Measurements from ENCODE around the gene KRABD2.
"Not testable (repeated sequence)": the region's sequence is repeated elsewhere in the genome, so short reads cannot be mapped to it uniquely, and the experiment has no call there.

KRABD2 gene

GRCh38 chr17:8376271-8377067, at the start of gene KRABD2:
KRABD2 (minus strand) TSS chr17:8376704.
- DNase-seq = peak; percentile 91

DNA sequence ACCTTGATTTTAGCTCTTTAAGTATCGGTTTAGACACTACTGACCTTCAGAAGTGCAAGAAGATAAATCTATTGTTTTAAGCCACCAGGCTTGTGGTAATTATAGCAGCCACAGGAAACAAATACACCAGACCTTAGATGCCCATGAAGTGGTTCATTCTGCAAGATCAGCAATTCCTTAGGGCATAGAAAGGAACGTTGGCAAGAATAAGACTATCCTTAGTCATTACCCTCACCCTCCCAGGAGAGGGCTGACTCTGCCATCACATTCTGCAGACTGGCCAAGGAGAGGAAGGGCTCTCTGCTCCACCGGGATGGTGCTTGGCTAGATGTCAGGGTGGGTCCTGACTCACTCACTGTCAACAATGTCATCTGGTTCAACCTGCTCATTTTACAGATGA, 45.1 kb upstream of the KRABD2 start:
- no peak for DNase-seq

- no peak for DNase-seq
These were observed 43.8 kb upstream of the KRABD2 start for GRCh38 chr17:8420041-8420934.

GRCh38 chr17:8419305-8419704, 42.8 kb upstream of the KRABD2 start:
- no peak for DNase-seq

GRCh38 chr17:8418471-8418870, 42.0 kb upstream of the KRABD2 start:
- DNase-seq = no peak

DNA sequence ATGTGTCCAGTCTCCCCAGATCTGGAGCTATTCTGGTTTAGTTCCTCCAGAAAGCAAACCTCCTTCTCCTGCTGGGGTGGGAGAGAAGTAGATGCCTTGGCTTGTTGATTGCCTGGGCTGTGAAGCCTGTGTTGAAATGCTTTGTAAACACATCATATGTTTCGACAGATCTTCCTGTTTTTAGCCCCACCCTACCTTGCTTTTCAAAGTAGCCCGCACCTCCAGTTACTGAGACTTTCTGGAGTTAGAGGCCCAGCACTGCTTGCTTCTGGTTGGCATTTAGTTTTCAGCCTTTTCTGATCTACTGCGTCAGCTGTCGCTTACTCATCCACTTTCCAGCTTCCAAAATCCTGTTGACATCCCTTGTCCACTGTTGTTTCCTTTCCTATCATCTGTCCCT, 41.3 kb upstream of the KRABD2 start:
- DNase-seq = no peak

DNA sequence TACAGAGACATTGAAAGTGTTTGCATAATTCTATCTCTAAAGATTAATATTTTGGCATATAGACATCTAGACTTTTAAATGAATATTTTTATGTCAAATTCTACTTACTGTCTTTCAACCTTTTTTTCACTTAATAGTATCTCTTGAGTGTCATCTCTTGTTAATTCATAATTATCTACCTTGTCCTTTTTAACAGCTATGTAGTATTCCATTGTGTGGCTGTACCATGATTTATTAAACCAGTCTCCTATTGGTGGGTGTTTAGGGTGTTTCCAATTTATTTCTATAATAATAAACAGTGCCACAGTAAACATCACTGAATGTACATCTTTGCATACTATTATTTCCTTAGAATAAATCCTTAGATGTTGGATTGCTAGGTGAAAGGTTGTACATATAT, 37.4 kb upstream of the KRABD2 start:
- DNase-seq = no peak

DNA sequence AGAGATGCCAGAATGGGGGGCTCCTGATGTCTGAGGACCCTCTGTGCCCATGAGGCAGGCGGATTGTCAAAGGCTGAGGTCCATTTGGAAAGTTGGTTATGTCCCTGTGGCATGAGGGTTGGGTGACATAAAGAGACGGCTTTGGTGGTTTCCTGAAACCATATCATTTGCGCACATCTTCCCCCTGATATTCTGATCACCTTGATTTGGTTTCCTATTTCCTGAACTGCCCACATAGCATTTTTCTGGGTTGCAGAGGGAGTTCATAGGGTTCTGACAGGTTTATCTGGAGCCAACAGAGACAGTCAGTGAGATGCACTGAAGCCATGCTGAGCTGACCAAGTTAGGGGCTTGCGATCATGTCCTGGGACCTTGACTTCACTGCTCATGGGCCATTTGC, 36.8 kb upstream of the KRABD2 start:
- DNase-seq = no peak

- DNase-seq = no peak
These were observed 35.6 kb upstream of the KRABD2 start for GRCh38 chr17:8412089-8412488.

- no peak for DNase-seq
These were observed 34.4 kb upstream of the KRABD2 start for GRCh38 chr17:8410883-8411238.

- peak; percentile 79 for DNase-seq
These were observed 33.7 kb upstream of the KRABD2 start for GRCh38 chr17:8409966-8410882.

GRCh38 chr17:8408371-8408770, 31.9 kb upstream of the KRABD2 start:
- DNase-seq = no peak

GRCh38 chr17:8406174-8406573, 29.7 kb upstream of the KRABD2 start:
- no peak for DNase-seq

DNA sequence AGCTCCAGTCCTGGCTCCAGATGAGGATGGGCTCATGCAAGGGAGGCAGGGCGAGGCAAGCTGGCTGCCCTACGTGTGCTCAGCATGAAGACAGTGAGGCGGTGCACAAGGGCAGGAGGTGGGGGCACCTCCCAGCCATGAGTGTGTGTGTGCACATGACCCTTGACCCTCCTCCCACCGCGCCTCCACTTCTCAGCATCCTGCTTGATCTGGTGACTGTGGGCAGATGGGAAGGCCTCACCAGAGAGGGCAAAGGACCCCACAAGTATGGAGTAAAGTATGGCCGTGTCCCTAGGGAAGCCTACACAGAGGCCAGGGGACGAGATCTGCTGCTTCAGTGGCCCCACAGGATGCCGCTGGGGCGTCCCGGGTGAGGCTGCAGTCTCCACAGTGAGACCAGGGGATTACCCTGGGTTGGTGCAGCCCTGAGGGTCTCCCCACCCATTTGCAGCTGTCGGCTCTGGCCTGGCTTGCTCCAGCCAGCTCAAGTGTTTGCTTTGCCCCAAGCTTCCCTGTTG, 29.1 kb upstream of the KRABD2 start:
- DNase-seq = no peak

GRCh38 chr17:8402921-8403536, 26.5 kb upstream of the KRABD2 start:
- DNase-seq = no peak

DNA sequence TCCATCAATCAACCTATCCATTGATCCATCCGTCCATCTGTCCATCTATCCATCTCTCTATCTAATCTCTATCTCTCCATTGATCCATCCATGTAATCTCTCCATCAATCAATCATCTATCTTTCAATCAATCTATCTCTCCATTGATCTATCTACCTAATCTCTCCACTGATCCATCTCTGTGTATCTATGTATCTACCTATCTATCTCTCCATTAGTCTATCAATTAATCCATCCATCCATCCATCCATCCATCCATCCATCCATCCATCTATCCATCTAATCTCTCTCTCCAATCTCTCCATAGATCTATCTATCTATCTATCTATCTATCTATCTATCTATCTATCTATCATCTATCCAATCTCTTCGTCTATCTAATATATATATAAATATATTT, 24.6 kb upstream of the KRABD2 start:
- no peak for DNase-seq

DNA sequence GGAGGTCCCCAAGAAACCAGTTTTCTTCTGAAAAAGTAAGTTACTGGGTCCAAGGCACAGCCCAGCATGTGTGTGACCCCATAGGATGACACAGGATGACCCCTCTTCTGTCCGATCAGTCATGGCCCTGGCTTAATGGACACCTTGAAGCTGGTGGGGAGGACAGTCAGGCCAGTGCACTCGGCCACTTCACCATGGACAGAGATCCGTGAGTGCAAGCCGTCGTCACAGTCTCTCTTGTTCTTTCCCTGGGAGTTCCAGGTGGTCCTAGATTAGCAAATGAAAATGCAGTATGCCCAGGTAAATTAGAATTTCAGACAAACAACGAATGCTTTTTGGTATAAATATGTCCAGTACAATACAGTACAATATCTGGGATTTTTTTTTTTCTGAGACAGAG, 22.5 kb upstream of the KRABD2 start:
- no peak for DNase-seq

GRCh38 chr17:8397636-8398035, 21.1 kb upstream of the KRABD2 start, which contains the start of gene RNF222:
RNF222 (minus strand) TSS chr17:8397827; CDS start chr17:8393461, 4,366 bp downstream.
- no peak for DNase-seq

DNA sequence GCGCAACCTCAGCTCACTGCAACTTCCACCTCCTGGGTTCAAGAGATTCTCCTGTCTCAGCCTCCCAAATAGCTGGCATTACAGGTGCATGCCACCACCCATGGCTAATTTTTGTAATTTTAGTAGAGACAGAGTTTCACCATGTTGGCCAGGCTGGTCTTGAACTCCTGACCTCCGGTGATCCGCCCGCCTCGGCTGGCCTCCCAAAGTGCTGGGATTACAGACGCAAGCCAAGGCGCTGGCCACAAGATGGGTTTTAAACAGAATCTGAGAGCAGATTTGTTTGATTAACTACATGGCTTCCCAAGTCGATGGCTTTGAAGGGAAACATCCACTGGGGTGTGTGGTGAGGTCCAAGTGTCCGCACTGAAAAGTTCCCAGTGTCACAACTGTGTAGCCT, 18.0 kb upstream of the KRABD2 start:
- DNase-seq = not testable (repeated sequence)

DNA sequence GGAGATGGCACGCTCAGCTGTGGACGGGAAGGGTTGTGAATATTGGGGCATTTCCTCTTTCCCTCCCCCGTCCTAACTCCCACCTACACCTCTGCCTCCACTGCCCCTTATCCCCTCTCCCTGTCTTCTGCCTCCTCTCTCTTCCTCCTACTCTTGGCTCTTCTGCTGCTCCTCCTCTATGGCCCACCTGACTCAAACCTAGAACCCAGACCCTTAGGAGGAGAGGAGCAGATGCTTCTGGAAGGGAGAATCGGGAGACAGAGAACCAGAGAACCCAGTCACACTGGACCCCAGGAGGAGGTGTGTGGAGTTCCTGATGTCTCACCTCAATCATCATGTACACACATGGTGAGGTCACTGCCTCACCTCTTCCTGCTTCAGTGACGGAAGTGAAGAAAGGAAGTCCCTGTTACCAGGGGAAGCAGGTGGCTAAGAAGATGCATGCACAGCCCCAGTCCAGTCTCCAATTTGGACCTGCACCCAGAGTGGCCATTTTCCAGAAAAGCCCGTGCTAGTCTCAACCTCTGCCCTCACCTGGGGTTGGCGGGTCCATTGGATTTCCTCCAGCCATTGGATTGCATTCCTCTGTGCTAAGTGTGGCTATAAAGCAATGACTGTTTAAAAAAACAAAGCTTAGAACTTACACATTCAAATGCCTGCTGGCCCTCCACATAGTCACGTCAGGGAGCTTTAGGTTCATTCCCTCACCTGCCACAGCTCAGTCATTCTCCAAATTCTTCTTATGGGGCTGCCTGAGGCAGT, 17.1 kb upstream of the KRABD2 start:
- no peak for DNase-seq

GRCh38 chr17:8392674-8393469, 16.4 kb upstream of the KRABD2 start:
- DNase-seq = no peak
